Fibroblast of lung (primary cell): Measurements from ENCODE around the gene RIGI. TPM values are rescaled to one million over a fixed set of nuclear protein-coding genes. Genes with fewer than 3 reads are reported as not detected.

ENCODE experiments used
- DNase-seq, 2 donors: peaks; one replicate each; pipeline versions ENCODE4 v3.0.0 to v3.0.0-alpha.2; 2010; ENCODE audit warnings: low read depth in 2 of 2
- H2AFZ ChIP-seq: 2 replicates; pipeline ENCODE4 v1.5.1; 2012; ENCODE audit warnings: low read length, control low read depth, inconsistent platforms
- H3K27ac ChIP-seq: 2 replicates; pipeline ENCODE4 v1.5.1; 2011; ENCODE audit warnings: low read length, control low read depth; ENCODE audit not compliant: insufficient read depth
- H3K27me3 ChIP-seq: 2 replicates; pipeline ENCODE4 v1.5.1; 2011; ENCODE audit warnings: mild to moderate bottlenecking, low read length; ENCODE audit not compliant: control insufficient read depth, insufficient read depth
- H3K36me3 ChIP-seq: 2 replicates; pipeline ENCODE4 v1.5.1; 2011; ENCODE audit warnings: low read length; ENCODE audit not compliant: control insufficient read depth, insufficient read depth
- H3K4me1 ChIP-seq: 2 replicates; pipeline ENCODE4 v1.5.1; 2011; ENCODE audit warnings: low read length; ENCODE audit not compliant: control insufficient read depth, insufficient read depth; ENCODE audit errors: extremely low read depth
- H3K4me2 ChIP-seq: 2 replicates; pipeline ENCODE4 v1.5.1; 2011; ENCODE audit warnings: low read length, control low read depth; ENCODE audit not compliant: insufficient read depth; ENCODE audit errors: extremely low read depth
- H3K4me3 ChIP-seq, 4 experiments: fragments of 200-600 bp in 1 of 4; sonication (generic) in 1 of 4; replicated peaks in 1 of 4; 2 replicates each; pipeline ENCODE4 v1.5.1; 2011 to 2016; ENCODE audit warnings: low read length in 4 of 4, low read depth in 3 of 4, mild to moderate bottlenecking in 3 of 4, control low read depth in 2 of 4, inconsistent platforms in 1 of 4, mixed read lengths in 1 of 4; ENCODE audit not compliant: insufficient read depth in 1 of 4; ENCODE audit errors: control extremely low read depth in 1 of 4
- H3K79me2 ChIP-seq: 2 replicates; pipeline ENCODE4 v1.5.1; 2012; ENCODE audit warnings: mild to moderate bottlenecking, low read length, inconsistent platforms; ENCODE audit not compliant: control insufficient read depth, insufficient read depth
- H3K9ac ChIP-seq: 2 replicates; pipeline ENCODE4 v1.5.1; 2011; ENCODE audit warnings: mild to moderate bottlenecking, low read length, control low read depth; ENCODE audit not compliant: insufficient read depth
- H3K9me3 ChIP-seq: 2 replicates; pipeline ENCODE4 v1.5.1; 2012; ENCODE audit warnings: low read depth, low read length; ENCODE audit not compliant: control insufficient read depth, insufficient read depth
- H4K20me1 ChIP-seq: 2 replicates; pipeline ENCODE4 v1.5.1; 2011; ENCODE audit warnings: low read length; ENCODE audit not compliant: control insufficient read depth, insufficient read depth; ENCODE audit errors: extremely low read depth
- CTCF ChIP-seq, 2 donors: IDR thresholded peaks in 1 of 2; conservative IDR thresholded peaks in 1 of 2; 1 replicate in 1 of 2; 2 replicates in 1 of 2; pipeline ENCODE4 v1.5.1; 2011 to 2012; ENCODE audit warnings: low read length in 2 of 2, control low read depth in 1 of 2, inconsistent platforms in 1 of 2, low read depth in 1 of 2, mild to moderate bottlenecking in 1 of 2
- EZH2 ChIP-seq: IDR thresholded peaks from 2 replicates; pipeline ENCODE4 v1.5.1; 2012; ENCODE audit warnings: low read length, control low read depth, mild to moderate bottlenecking; ENCODE audit errors: missing control alignments
- polyA plus RNA-seq, 2 donors: library from polyadenylated mRNA; depleted of rRNA in 1 of 2; stranded (reverse) in 1 of 2; unstranded in 1 of 2; fragments of >200 nt; gene quantifications; 2 replicates each; pipeline ENCODE4 v1.2.1, GENCODE V29; 2011 to 2012; ENCODE audit warnings: missing spikeins in 1 of 2
- total RNA-seq: library from RNA; depleted of rRNA; stranded (reverse); fragments of >200 nt; gene quantifications from 2 replicates; pipeline ENCODE4 v1.2.1, GENCODE V29; 2014

The RIGI gene
- total and polyA plus RNA-seq, 2 donors (not counting 1 experiment from before 2014, with no cell fraction given) = 8.8 to 13.2 TPM

- H4K20me1 ChIP-seq = no peaks in the 10 kb centered on the region
- no peaks in the 10 kb centered on the region for H3K9me3 ChIP-seq
- H3K4me1 ChIP-seq = peaks cover 4% of the 10 kb centered on the region
- no peak overlapping the region for H2AFZ ChIP-seq
- DNase-seq = peak; percentile 36 to 77
- no peak overlapping the region for H3K27ac ChIP-seq
- H3K4me2 ChIP-seq = no peak overlapping the region
- peaks cover 5% of the 10 kb centered on the region for H3K36me3 ChIP-seq
- TF ChIP-seq CTCF (conservative IDR thresholded peaks at IDR 0.05 in 1 of 2, IDR thresholded peaks at IDR 0.05 in 1 of 2; ENCODE audit: low read depth in 1 of 2, low read length in 2 of 2) = no peak
- no peak overlapping the region for H3K9ac ChIP-seq
- no peak overlapping the region for H3K4me3 ChIP-seq
- no peaks in the 10 kb centered on the region for H3K27me3 ChIP-seq
- no peaks in the 10 kb centered on the region for H3K79me2 ChIP-seq
Observed at GRCh38 chr9:32487981-32488380, 38.0 kb downstream of the RIGI start.

- Histone ChIP-seq H3K36me3 (peaks cover 5% of the 10 kb centered on the region), H2AFZ (no peak overlapping the region), H3K9me3 (no peaks in the 10 kb centered on the region), H3K79me2 (no peaks in the 10 kb centered on the region), H3K27ac (peak overlapping the region; percentile 62), H3K4me3 (no peak overlapping the region), H3K4me2 (no peak overlapping the region), H3K9ac (no peak overlapping the region), H4K20me1 (no peaks in the 10 kb centered on the region), H3K27me3 (no peaks in the 10 kb centered on the region), H3K4me1 (peaks cover 4% of the 10 kb centered on the region)
- TF ChIP-seq EZH2 (no peak), CTCF (conservative IDR thresholded peaks at IDR 0.05 in 1 of 2, IDR thresholded peaks at IDR 0.05 in 1 of 2; ENCODE audit: low read depth in 1 of 2, low read length in 2 of 2) (no peak)
- DNase-seq = peak; percentile 23 to 68
Observed at GRCh38 chr9:32486839-32487562, 39.0 kb downstream of the RIGI start.

- peaks cover 5% of the 10 kb centered on the region for H3K36me3 ChIP-seq
- DNase-seq = no peak
- H3K9ac ChIP-seq = no peak overlapping the region
- no peak overlapping the region for H3K4me2 ChIP-seq
- H3K27ac ChIP-seq = no peak overlapping the region
- no peaks in the 10 kb centered on the region for H4K20me1 ChIP-seq
- peaks cover 4% of the 10 kb centered on the region for H3K4me1 ChIP-seq
- no peaks in the 10 kb centered on the region for H3K27me3 ChIP-seq
- no peaks in the 10 kb centered on the region for H3K79me2 ChIP-seq
- H2AFZ ChIP-seq = no peak overlapping the region
- H3K4me3 ChIP-seq = no peak overlapping the region
- no peak for TF ChIP-seq EZH2
- TF ChIP-seq CTCF (conservative IDR thresholded peaks at IDR 0.05 in 1 of 2, IDR thresholded peaks at IDR 0.05 in 1 of 2; ENCODE audit: low read depth in 1 of 2, low read length in 2 of 2) = no peak
- no peaks in the 10 kb centered on the region for H3K9me3 ChIP-seq
Observed at GRCh38 chr9:32483343-32483742, 42.7 kb downstream of the RIGI start.

Other genes starting within 250 kb of the RIGI start
- gene ACO1, start 141.6 kb downstream of the RIGI start, total RNA-seq = 51.1 and 77.8 TPM in 2 replicates
- 147 and 158 TPM in 2 replicates for gene ACO1, start 141.6 kb downstream of the RIGI start, polyA plus RNA-seq
- gene SMIM27, start 26.1 kb upstream of the RIGI start, total RNA-seq = 2.3 and 8.3 TPM in 2 replicates
- 2.7 and 2.8 TPM in 2 replicates for gene SMIM27, start 26.1 kb upstream of the RIGI start, polyA plus RNA-seq
- 32.0 and 33.1 TPM in 2 replicates for gene TOPORS, start 26.4 kb upstream of the RIGI start, total RNA-seq
- gene TOPORS, start 26.4 kb upstream of the RIGI start, polyA plus RNA-seq = 17.9 and 20.2 TPM in 2 replicates
- gene NDUFB6, start 47.0 kb upstream of the RIGI start, total RNA-seq = 21.8 and 35.5 TPM in 2 replicates
- 60.9 and 82.2 TPM in 2 replicates for gene NDUFB6, start 47.0 kb upstream of the RIGI start, polyA plus RNA-seq
- under 0.01 TPM in 2 replicates for gene TAF1L, start 109.5 kb upstream of the RIGI start, total RNA-seq
- not detected in 2 replicates for gene TAF1L, start 109.5 kb upstream of the RIGI start, polyA plus RNA-seq